Measurements from ENCODE around the gene ZDHHC11. TPM values are rescaled to one million over a fixed set of nuclear protein-coding genes. Genes with fewer than 3 reads are reported as not detected.
"Not testable (repeated sequence)": the region's sequence is repeated elsewhere in the genome, so short reads cannot be mapped to it uniquely, and the experiment has no call there.

Gene ZDHHC11
- total RNA-seq, 4 donors from 2014 or later = 1.1 to 7.0 (median 3.3) TPM

- Histone ChIP-seq H3K27ac (no peak overlapping the region), H3K4me1 (no peaks in the 10 kb centered on the region), H3K4me3 (no peak overlapping the region), H3K27me3 (no peaks in the 10 kb centered on the region), H3K36me3 (peaks cover 26 to 84% (median 55%) of the 10 kb centered on the region in 3 donors), H3K9me3 (no peaks in the 10 kb centered on the region)
- TF ChIP-seq CTCF (IDR thresholded peaks at IDR 0.05) (no peak), POLR2A (IDR thresholded peaks at IDR 0.05) (no peak)
- intact Hi-C loops (cut with DNase I) = no loop called here
- no peak for DNase-seq
- 91 to 99% methylated on average over 10 to 25 of the region's 29 CpGs for WGBS, 2 donors
Measured at GRCh38 chr5:883475-884181, 32.8 kb upstream of the ZDHHC11 start.

- H3K9me3 ChIP-seq = no peaks in the 10 kb centered on the region
- peaks cover 34 to 82% (median 59%) of the 10 kb centered on the region in 3 donors for H3K36me3 ChIP-seq
- TF ChIP-seq CTCF (IDR thresholded peaks at IDR 0.05) (no peak), POLR2A (IDR thresholded peaks at IDR 0.05) (no peak)
- H3K27ac ChIP-seq = no peak overlapping the region
- DNase-seq = no peak
- H3K4me1 ChIP-seq = no peaks in the 10 kb centered on the region
- WGBS, 2 donors = 87 to 96% methylated on average over 21 to 24 of the region's 33 CpGs
- no peak overlapping the region for H3K4me3 ChIP-seq
- H3K27me3 ChIP-seq = no peaks in the 10 kb centered on the region
- intact Hi-C loops (cut with DNase I) = no loop called here
Measured at GRCh38 chr5:882253-883183, 31.7 kb upstream of the ZDHHC11 start.

GRCh38 chr5:881551-881935, 30.8 kb upstream of the ZDHHC11 start:
- intact Hi-C loops (cut with DNase I) = no loop called here
- no peaks in the 10 kb centered on the region for H3K27me3 ChIP-seq
- no peak for TF ChIP-seq POLR2A (IDR thresholded peaks at IDR 0.05)
- TF ChIP-seq CTCF (IDR thresholded peaks at IDR 0.05) = no peak
- no peak overlapping the region for H3K27ac ChIP-seq
- no peaks in the 10 kb centered on the region for H3K9me3 ChIP-seq
- no peaks in the 10 kb centered on the region for H3K4me1 ChIP-seq
- peaks cover 40 to 82% (median 51%) of the 10 kb centered on the region in 3 donors for H3K36me3 ChIP-seq
- H3K4me3 ChIP-seq = no peak overlapping the region
- no peak for DNase-seq
- WGBS, 2 donors = 89 to 94% methylated on average over 10 to 12 of the region's 12 CpGs

- intact Hi-C loops (cut with DNase I) = no loop called here
- no peaks in the 10 kb centered on the region for H3K9me3 ChIP-seq
- H3K27me3 ChIP-seq = no peaks in the 10 kb centered on the region
- no peaks in the 10 kb centered on the region for H3K4me1 ChIP-seq
- H3K36me3 ChIP-seq = peaks cover 45 to 82% (median 51%) of the 10 kb centered on the region in 3 donors
- WGBS, 2 donors = 89 to 96% methylated on average over 9 to 16 of the region's 35 CpGs
- no peak for DNase-seq
- H3K4me3 ChIP-seq = no peak overlapping the region
- TF ChIP-seq POLR2A (IDR thresholded peaks at IDR 0.05) (no peak), CTCF (IDR thresholded peaks at IDR 0.05) (no peak)
- no peak overlapping the region for H3K27ac ChIP-seq
Measured at GRCh38 chr5:880816-881550, 30.2 kb upstream of the ZDHHC11 start.

GRCh38 chr5:878677-879076, 27.9 kb upstream of the ZDHHC11 start:
- H3K4me1 ChIP-seq; H3K27me3 ChIP-seq; intact Hi-C loops (cut with DNase I); H3K4me3 ChIP-seq; H3K9me3 ChIP-seq; DNase-seq; H3K27ac ChIP-seq: not testable (repeated sequence)
- no CpG with 5 or more reads among the region's 8 CpGs for WGBS, 2 donors
- H3K36me3 ChIP-seq = peaks cover 41 to 82% (median 45%) of the 10 kb centered on the region in 3 donors

Measured in esophagus squamous epithelium (tissue), 5 donors.